ENCODE results near the gene IKBKE. TPM values are rescaled to one million over a fixed set of nuclear protein-coding genes. Genes with fewer than 3 reads are reported as not detected.

Gene IKBKE
- total RNA-seq, 2 experiments from 2014 or later: 15.3 to 16.9 TPM

GRCh38 chr1:206487970-206488369 lies 17.7 kb downstream of the IKBKE start:
- ChIA-PET CTCF (interaction anchor here (1.3 kb wide), 1 partner anchor 9 kb away, joined by 6 read pairs; no protein-coding TSS in a partner anchor), POLR2A (no interaction called here)

GRCh38 chr1:206488466-206488865 lies 18.2 kb downstream of the IKBKE start:
- ChIA-PET CTCF (interaction anchor here (1.3 to 2.8 kb wide), 5 partner anchors 9 to 175 kb away, joined by 6 to 24 read pairs (median 10); partner anchors contain the start of gene IKBKE), POLR2A (no interaction called here)

- CTCF ChIA-PET: interaction anchor here (0.6 to 3.1 kb wide), 32 partner anchors 8 to 492 kb away, joined by 3 to 29 read pairs (median 5); partner anchors contain the start of gene IKBKE
- POLR2A ChIA-PET: interaction anchor here (0.7 kb wide), 1 partner anchor 105 kb away, joined by 3 read pairs; no protein-coding TSS in a partner anchor
These were observed 19.9 kb downstream of the IKBKE start for GRCh38 chr1:206489980-206490770.

GRCh38 chr1:206490771-206491405 lies 20.6 kb downstream of the IKBKE start:
- ChIA-PET CTCF (interaction anchor here (0.6 to 3.1 kb wide), 32 partner anchors 7 to 491 kb away, joined by 3 to 29 read pairs (median 5); partner anchors contain the start of gene IKBKE), POLR2A (interaction anchor here (0.7 kb wide), 1 partner anchor 104 kb away, joined by 3 read pairs; no protein-coding TSS in a partner anchor)

GRCh38 chr1:206491616-206492015 lies 21.3 kb downstream of the IKBKE start:
- ChIA-PET POLR2A (no interaction called here), CTCF (interaction anchor here (0.6 to 3.1 kb wide), 6 partner anchors 12 to 168 kb away, joined by 3 to 29 read pairs (median 4); no protein-coding TSS in a partner anchor)

GRCh38 chr1:206492589-206492988 lies 22.3 kb downstream of the IKBKE start:
- POLR2A ChIA-PET: no interaction called here

GRCh38 chr1:206493279-206493678 lies 23.0 kb downstream of the IKBKE start:
- ChIA-PET CTCF (interaction anchor here (0.6 to 1.6 kb wide), 6 partner anchors 13 to 233 kb away, joined by 3 to 6 read pairs (median 4); no protein-coding TSS in a partner anchor), POLR2A (no interaction called here)

More at GRCh38 chr1:206492589-206492988, 22.3 kb downstream of the IKBKE start:
- CTCF ChIA-PET: interaction anchor here (1.0 to 1.6 kb wide), 5 partner anchors 13 to 172 kb away, joined by 3 to 6 read pairs (median 4); no protein-coding TSS in a partner anchor

GRCh38 chr1:206495011-206495461 lies 24.8 kb downstream of the IKBKE start:
- CTCF ChIA-PET: interaction anchor here (0.7 kb wide), 1 partner anchor 35 kb away, joined by 4 read pairs; no protein-coding TSS in a partner anchor
- POLR2A ChIA-PET: no interaction called here

- ChIA-PET POLR2A (no interaction called here), CTCF (interaction anchor here (1.2 to 1.4 kb wide), 2 partner anchors 50 to 169 kb away, joined by 3 to 4 read pairs; no protein-coding TSS in a partner anchor)
These were observed 25.3 kb downstream of the IKBKE start for GRCh38 chr1:206495493-206496046.

- POLR2A ChIA-PET: no interaction called here
- CTCF ChIA-PET: interaction anchor here (1.2 to 1.6 kb wide), 4 partner anchors 17 to 168 kb away, joined by 3 to 4 read pairs (median 4); no protein-coding TSS in a partner anchor
These were observed 26.0 kb downstream of the IKBKE start for GRCh38 chr1:206496131-206496793.

- ChIA-PET CTCF (interaction anchor here (1.3 to 1.6 kb wide), 2 partner anchors 18 to 35 kb away, joined by 3 to 4 read pairs; no protein-coding TSS in a partner anchor), POLR2A (no interaction called here)
These were observed 27.1 kb downstream of the IKBKE start for GRCh38 chr1:206497363-206497762.

GRCh38 chr1:206497774-206498173 lies 27.5 kb downstream of the IKBKE start:
- ChIA-PET POLR2A (no interaction called here), CTCF (interaction anchor here (1.3 to 1.6 kb wide), 3 partner anchors 8 to 36 kb away, joined by 3 to 4 read pairs (median 4); no protein-coding TSS in a partner anchor)

GRCh38 chr1:206498685-206499084 lies 28.4 kb downstream of the IKBKE start:
- POLR2A ChIA-PET: no interaction called here

GRCh38 chr1:206500046-206500445 lies 29.8 kb downstream of the IKBKE start:
- POLR2A ChIA-PET: no interaction called here
- CTCF ChIA-PET: interaction anchor here (1.0 kb wide), 1 partner anchor 10 kb away, joined by 4 read pairs; no protein-coding TSS in a partner anchor

More at GRCh38 chr1:206498685-206499084, 28.4 kb downstream of the IKBKE start:
- CTCF ChIA-PET: interaction anchor here (0.8 to 1.6 kb wide), 2 partner anchors 9 to 113 kb away, joined by 3 to 4 read pairs; partner anchors contain the start of gene EIF2D

GRCh38 chr1:206501881-206502280 lies 31.6 kb downstream of the IKBKE start:
- POLR2A ChIA-PET: no interaction called here
- CTCF ChIA-PET: interaction anchor here (4.4 kb wide), 1 partner anchor 12 kb away, joined by 21 read pairs; no protein-coding TSS in a partner anchor

- POLR2A ChIA-PET: no interaction called here
- CTCF ChIA-PET: interaction anchor here (4.4 kb wide), 1 partner anchor 13 kb away, joined by 21 read pairs; no protein-coding TSS in a partner anchor
These were observed 32.1 kb downstream of the IKBKE start for GRCh38 chr1:206502403-206502802.

GRCh38 chr1:206502812-206503211 lies 32.5 kb downstream of the IKBKE start:
- ChIA-PET CTCF (interaction anchor here (0.7 to 4.4 kb wide), 3 partner anchors 13 to 80 kb away, joined by 3 to 21 read pairs (median 5); no protein-coding TSS in a partner anchor), POLR2A (no interaction called here)

All from activated CD8-positive, alpha-beta memory T cell treated with anti-CD3 and anti-CD28 coated beads for 36 hours (primary cell).